AG20443 (cell line): Measurements from ENCODE around the gene HOXB4.

Experiments used
- DNase-seq: peaks from one replicate; pipeline ENCODE4 v3.0.0; 2012; ENCODE audit warnings: low spot score, mixed read lengths

Gene HOXB4

GRCh38 chr17:48615047-48615962 is 37.2 kb upstream of the HOXB4 start, which contains the start of gene HOXB8:
TSS of gene HOXB8 (minus strand) at chr17:48615292. CDS start at chr17:48614704, 588 bp downstream.
- no peak for DNase-seq

GRCh38 chr17:48613862-48614694 is 35.9 kb upstream of the HOXB4 start:
- DNase-seq, result no peak

DNA sequence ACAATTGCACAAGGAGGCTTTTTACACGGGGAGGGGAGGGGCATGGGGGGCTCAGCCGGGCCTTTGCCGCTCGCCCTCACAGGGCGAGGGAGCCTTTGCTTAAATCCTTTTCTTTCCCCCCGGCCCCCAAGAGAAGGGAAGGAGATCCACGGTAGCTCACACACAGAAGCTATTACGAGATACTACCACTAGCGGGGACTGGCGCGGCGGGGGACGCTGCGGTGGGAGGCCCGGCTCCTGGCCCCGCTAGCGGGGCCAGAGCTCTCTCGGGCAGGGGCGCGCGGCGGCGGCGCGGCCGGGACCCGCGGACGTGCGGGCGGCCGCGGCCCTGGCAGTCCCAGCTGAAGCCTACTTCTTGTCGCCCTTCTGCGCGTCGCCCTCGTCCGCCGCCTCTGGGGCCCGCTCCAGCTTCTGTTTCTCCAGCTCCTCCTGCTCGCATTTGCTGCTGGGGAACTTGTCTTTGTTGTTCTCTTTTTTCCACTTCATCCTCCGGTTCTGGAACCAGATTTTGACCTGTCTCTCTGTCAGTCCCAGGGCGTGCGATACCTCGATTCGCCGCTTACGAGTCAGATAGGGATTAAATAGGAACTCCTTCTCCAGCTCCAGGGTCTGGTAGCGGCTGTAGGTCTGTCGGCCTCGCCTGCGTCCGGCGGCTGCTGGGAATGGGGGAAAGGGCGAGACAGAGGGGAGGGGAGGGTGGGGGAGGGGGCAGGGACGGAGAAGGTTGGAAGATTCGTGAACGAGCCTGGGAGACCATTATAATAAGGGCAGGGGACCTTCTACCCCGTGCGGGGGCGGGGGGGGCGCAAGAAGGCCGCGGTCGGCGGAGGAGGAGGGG is 34.9 kb upstream of the HOXB4 start:
- DNase-seq, result peak; percentile 69

DNA sequence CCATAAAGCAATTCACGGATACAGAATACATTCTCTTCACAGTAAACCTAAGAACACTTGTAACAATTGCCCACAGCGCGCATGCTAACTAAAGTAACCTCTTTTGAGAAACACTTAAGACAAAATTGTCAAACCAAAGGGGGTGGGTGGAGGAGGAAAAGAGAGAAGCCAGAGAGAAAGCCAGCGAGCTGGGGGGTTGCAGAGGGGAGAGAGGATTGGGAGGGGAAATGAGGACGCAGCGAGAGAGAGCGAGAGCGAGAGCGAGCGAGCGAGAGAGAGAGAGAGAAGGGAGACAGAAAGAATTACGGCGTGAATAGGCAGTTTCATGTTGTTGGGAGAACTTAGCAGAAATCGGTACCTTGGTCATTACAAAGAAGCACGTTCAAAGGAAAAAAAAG is 34.3 kb upstream of the HOXB4 start:
- DNase-seq, result no peak

- no peak for DNase-seq
Measured at GRCh38 chr17:48611681-48612455, 33.7 kb upstream of the HOXB4 start.

DNA sequence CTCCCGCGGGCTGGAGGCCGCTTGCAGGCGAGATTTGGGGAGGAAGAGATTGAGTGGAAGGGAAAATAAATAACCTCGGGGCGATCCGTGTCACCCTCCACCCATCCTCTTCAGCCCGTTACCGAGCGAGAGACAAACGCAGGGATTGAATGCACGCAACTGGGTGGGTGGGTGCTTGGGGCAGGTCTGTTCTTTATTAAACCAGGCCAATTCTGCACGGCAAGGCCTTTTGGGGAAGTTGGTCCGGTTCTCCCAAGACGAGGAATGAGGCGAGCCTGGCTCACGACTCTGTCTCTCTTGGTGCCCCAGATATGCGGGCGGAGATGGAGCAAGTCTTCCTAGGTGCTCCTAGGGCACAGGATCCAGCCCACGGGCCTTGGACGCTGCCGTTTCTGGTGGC is 33.1 kb upstream of the HOXB4 start:
- DNase-seq, result no peak

DNA sequence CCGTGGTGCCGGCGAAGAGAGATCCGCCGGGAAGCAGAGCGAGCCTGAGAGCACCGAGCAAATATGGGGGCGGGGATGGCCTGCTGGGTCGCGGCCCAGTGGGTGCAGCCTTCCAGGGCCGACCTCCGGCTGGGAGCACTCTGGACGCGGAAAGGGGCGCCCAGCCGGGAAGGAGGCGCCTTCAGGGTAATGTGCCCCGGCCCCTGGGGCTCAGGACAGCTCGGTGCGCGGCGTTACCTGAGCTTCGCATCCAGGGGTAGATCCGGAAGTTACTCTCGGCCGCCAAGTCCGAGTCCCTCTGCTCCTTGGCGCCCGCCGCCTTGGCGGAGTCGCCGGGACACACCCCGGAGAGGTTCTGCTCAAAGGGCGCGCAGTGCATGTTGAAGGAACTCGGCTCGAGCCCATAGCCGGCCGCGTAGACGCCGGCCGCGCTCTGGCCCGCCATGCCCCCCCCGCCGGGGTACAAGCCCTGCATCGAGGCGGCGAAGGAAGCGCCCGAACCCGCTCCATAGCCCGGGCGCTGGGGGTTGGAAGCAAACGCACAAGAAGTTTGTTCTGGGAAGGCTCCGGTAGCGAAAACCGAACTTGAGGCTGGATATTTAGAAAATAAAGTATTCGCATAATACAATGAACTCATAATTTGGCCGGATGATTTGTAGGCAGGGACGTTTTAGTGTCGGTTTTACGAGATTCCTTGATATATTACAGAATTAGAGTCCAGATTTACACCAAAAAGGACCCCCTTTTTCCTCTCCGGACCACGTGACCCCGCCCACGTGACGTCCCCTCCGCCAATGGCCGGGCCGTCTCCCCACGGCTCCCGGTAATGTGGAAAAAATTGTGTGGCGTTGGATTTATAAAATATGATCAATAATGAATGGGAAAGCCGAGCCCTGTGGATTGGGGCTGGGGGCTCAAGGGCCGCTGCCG is 32.4 kb upstream of the HOXB4 start, which contains the start of gene HOXB7:
Gene HOXB7, minus strand, starts transcription at position 736 of the 930 bp plus-strand sequence. Its CDS starts 99 bp downstream, at position 637.
- peak; percentile 87 for DNase-seq

- no peak for DNase-seq
Measured at GRCh38 chr17:48609759-48610281, 31.7 kb upstream of the HOXB4 start.

DNA sequence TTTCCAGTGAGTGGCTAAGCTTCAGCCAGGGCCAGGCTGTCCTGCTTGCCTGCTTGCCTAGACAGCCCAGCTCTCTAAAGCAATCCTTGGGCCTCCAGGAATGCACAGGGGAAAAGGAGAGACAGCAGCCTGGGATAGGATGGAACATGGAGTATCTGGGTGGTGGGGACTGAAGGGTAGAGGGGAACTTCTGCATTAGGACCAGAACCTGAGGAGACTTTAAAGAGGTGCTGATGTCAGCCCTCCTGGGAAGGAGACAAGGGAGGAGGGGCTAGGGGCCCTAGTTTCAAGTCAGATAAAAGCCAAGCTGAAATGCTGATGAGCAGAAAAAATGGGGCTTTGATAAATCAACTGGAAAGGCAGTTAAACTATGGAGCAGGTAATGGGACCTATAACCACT is 30.9 kb upstream of the HOXB4 start:
- DNase-seq, result no peak

- DNase-seq, result no peak
Measured at GRCh38 chr17:48608494-48608834, 30.3 kb upstream of the HOXB4 start.

- no peak for DNase-seq
Measured at GRCh38 chr17:48606892-48607614, 28.9 kb upstream of the HOXB4 start.

- no peak for DNase-seq
Measured at GRCh38 chr17:48605991-48606891, 28.1 kb upstream of the HOXB4 start.

- DNase-seq, result no peak
Measured at GRCh38 chr17:48605409-48605919, 27.3 kb upstream of the HOXB4 start.

DNA sequence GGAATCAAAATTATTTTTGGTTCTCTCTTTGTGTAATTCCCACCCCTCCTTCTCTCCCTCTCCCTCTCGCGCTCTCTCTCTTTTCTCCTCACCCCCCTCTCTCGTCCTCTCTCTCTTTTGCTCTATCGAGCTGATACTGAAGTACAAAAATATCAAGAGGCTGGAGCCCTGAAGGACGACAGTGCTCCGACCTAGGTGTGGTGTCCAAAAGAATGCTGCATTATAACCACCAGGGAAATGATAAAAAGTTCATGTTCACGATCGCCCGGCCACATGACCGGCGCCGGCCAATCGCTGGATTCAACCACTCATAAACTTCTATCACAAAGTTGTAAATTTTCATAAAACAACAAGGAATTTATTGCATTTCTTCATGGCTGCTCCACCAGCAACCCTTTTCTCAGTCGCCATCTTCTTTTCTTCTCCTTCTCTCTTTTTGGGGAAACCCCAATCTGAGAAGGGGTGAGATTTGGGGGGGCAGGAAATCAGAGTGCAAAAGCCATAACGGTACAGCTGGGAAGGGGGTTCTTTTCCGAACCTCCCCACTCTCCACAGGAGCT is 26.7 kb upstream of the HOXB4 start, which contains the start of gene HOXB6:
Gene HOXB6, minus strand, starts transcription at position 217 of the 560 bp plus-strand sequence. CDS start 6,836 bp downstream, outside the sequence.
- DNase-seq, result peak; percentile 55

DNA sequence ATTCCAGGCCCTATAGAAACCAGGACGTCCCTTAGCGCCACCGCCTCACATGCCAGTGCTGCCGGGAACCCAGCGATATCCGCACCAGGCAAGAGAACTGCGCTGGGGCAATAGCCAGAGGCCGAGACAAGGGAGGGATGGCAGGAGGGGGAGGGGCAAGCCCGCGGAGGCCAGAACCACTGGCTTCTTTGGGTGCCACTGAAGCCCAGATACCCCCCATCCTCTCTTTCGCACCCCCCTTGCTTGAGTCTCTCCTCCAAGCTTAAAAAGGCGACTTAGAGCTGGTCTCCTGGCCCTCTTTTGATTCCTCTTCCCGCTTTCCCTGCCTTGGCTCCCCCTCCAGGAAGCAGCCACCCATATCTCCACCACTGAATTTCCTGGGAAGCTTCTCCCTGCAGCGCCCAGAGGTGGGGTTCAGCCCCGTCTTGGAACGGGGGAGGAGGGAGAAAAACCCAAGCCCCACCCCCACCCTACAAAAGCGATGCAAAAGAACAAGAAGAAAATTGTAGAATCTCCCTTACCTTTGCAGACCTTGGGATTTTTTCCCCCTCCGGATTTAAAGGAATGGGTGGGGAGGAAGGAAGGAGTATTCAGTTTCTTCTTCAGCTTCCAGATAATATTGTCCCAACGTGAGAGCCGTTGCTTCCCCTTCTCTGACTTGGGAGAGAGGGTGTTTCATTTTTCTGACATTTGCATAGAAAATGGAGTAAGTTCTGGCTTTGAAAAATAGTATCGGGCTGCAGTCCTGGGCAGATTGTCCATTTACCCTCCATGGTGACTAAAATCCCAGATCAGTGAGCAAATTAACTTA is 26.0 kb upstream of the HOXB4 start:
- peak; percentile 45 for DNase-seq
